ENCODE results near the gene LETM1.

LETM1 gene

DNA sequence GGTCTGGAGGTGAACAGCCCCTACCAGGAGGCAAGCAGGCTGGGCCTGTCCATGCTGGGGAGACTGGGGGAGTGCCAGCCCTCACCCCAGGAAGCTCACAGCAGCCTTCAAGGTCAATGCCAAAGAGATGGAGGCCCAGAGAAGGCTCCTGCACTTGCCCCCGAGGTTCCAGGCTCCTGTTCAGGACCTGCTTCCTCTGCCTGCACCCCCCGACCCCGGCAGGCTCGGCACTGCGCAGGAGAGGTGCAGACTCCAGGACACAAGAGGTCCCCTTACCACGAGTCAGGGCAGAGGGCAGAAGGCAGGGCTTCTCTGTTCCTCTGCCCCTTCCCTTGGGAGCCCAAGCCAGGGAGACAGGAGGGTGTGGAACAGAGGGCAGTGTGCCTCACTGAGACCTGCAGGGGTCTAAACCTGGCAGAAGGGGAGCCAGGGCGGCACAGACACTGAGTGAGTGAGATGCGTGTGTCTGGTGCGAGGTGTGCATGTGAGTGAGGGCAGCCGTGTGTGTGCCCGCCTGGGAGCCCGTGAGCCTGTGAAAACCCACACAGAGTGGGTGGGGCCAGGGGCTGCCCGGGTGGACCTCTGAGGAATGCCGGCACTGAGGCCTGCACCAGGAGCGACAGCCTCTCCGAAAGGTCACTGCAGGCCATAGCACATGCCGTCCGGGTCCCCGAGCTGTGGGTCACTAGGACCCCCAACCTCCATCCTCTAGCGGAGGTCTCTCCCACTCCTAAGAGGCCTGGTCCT, 93.5 kb downstream of the LETM1 start:
- no peak for DNase-seq (ENCODE audit: low read depth)
